Suprapubic skin (tissue), 4 donors: ENCODE data around the gene TMEM138. TPM values are rescaled to one million over a fixed set of nuclear protein-coding genes. Genes with fewer than 3 reads are reported as not detected.
A peak's percentile ranks its signal among the peaks of the same experiment; 100 is the strongest.

Experiments used
- DNase-seq, 2 donors: peaks; one replicate each; pipeline ENCODE4 v3.0.0-alpha.2; 2019; ENCODE audit warnings: low spot score in 2 of 2
- H3K27ac ChIP-seq: fragments of 200-600 bp; sonication (generic); one replicate; pipeline ENCODE4 v1.5.1; 2019
- H3K27me3 ChIP-seq: fragments of 200-600 bp; sonication (generic); one replicate; pipeline ENCODE4 v1.5.1; 2019
- H3K36me3 ChIP-seq: fragments of 200-600 bp; sonication (generic); one replicate; pipeline ENCODE4 v1.5.1; 2019
- H3K4me1 ChIP-seq: fragments of 200-600 bp; sonication (generic); one replicate; pipeline ENCODE4 v1.5.1; 2019
- H3K4me3 ChIP-seq: fragments of 200-600 bp; sonication (generic); one replicate; pipeline ENCODE4 v1.5.1; 2019; ENCODE audit warnings: mild to moderate bottlenecking
- H3K9me3 ChIP-seq: fragments of 200-600 bp; sonication (generic); one replicate; pipeline ENCODE4 v1.5.1; 2019
- CTCF ChIP-seq, 2 donors: fragments of 200-600 bp in 1 of 2; fragments of 450-650 bp in 1 of 2; sonication (generic) in 1 of 2; IDR thresholded peaks; one replicate each; pipeline ENCODE4 v1.5.1; 2016 to 2019; ENCODE audit warnings: antibody characterized with exemption in 2 of 2, mild to moderate bottlenecking in 1 of 2, moderate library complexity in 1 of 2
- EP300 ChIP-seq: sonication (generic); formaldehyde crosslinking; IDR thresholded peaks from one replicate; pipeline ENCODE4 v1.6.1; 2017; ENCODE audit warnings: antibody characterized with exemption
- POLR2A ChIP-seq, 2 donors: fragments of 450-650 bp; IDR thresholded peaks; one replicate each; pipeline ENCODE4 v1.6.1; 2017; ENCODE audit warnings: antibody characterized with exemption in 2 of 2, mild to moderate bottlenecking in 2 of 2, moderate library complexity in 2 of 2
- POLR2AphosphoS5 ChIP-seq, 3 donors: sonication (generic); formaldehyde crosslinking; IDR thresholded peaks; one replicate each; pipeline ENCODE4 v1.6.1; 2017; ENCODE audit warnings: antibody characterized with exemption in 3 of 3
- WGBS: methylation state at CpG from one replicate; pipeline ENCODE4 v1.1.5; 2018; 5-methylcytosine and 5-hydroxymethylcytosine counted together
- total RNA-seq, 4 donors: library from RNA; depleted of rRNA; stranded (reverse); fragments of >200 nt; gene quantifications; one replicate each; pipeline ENCODE4 v1.1.0, GENCODE V29; 2016

The TMEM138 gene
- total RNA-seq, 4 donors from 2014 or later, result 22.3 to 43.5 (median 34.2) TPM

- WGBS, result 87% methylated on average over 10 of the region's 20 CpGs
- Histone ChIP-seq H3K4me3 (no peak overlapping the region), H3K27me3 (no peaks in the 10 kb centered on the region), H3K27ac (no peak overlapping the region), H3K9me3 (no peaks in the 10 kb centered on the region), H3K36me3 (peaks cover 38% of the 10 kb centered on the region), H3K4me1 (peaks cover 26% of the 10 kb centered on the region)
- TF ChIP-seq EP300 (no peak), POLR2A (IDR thresholded peaks at IDR 0.05) (no peak), POLR2AphosphoS5 (IDR thresholded peaks at IDR 0.05) (no peak), CTCF (IDR thresholded peaks at IDR 0.05) (no peak)
- no peak for DNase-seq
Observed at GRCh38 chr11:61342207-61342803, 19.9 kb upstream of the TMEM138 start.

DNA sequence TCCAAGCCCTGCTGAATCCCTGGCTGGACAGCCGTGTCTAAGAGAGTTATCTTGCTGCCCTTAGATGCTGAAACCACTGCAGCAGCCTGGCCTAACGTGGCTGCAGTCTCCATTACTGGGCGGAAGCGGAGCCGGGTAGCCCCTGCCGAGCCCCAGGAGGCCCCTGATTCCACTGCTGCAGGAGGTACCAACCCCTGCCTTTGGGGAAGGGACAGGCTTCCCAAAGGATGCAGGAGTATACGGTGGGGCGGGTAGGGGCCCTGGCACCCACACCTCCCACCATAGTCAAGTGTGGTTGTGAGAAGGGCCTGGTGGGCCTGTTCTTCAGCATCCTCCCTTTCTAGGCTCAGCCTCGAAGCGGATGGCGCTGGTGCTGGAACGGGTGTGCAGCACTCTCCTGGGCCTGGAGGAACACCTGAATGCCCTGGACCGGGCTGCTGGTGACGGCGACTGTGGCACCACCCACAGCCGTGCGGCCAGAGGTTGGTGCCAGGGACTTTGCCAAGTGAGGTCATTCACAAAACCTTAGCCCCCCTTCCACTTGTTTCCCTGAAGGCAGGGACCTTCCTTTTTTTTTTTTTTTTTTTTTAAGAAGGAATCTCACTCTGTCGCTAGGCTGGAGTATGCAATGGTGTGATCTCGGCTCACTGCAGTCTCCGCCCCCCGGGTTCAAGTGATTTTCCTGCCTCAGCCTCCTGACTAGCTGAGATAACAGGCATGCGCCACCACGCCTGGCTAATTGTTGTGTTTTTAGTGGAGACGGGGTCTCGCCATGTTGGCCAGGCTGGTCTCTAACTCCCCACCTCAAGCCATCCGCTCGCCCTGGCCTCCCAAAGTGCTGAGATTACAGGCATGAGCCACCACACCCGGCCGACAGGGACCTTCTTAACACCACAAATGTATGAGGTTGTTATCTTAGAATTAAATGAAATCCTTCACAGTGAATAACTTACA, 18.1 kb upstream of the TMEM138 start:
- H3K4me1 ChIP-seq, result peaks cover 26% of the 10 kb centered on the region
- 92% methylated on average over 24 of the region's 29 CpGs for WGBS
- no peak overlapping the region for H3K4me3 ChIP-seq
- H3K9me3 ChIP-seq, result no peaks in the 10 kb centered on the region
- no peaks in the 10 kb centered on the region for H3K27me3 ChIP-seq
- H3K36me3 ChIP-seq, result peaks cover 44% of the 10 kb centered on the region
- no peak for DNase-seq
- no peak overlapping the region for H3K27ac ChIP-seq
- no peak for TF ChIP-seq POLR2AphosphoS5 (IDR thresholded peaks at IDR 0.05)
- TF ChIP-seq CTCF (IDR thresholded peaks at IDR 0.05), result no peak
- no peak for TF ChIP-seq POLR2A (IDR thresholded peaks at IDR 0.05)
- TF ChIP-seq EP300, result no peak

DNA sequence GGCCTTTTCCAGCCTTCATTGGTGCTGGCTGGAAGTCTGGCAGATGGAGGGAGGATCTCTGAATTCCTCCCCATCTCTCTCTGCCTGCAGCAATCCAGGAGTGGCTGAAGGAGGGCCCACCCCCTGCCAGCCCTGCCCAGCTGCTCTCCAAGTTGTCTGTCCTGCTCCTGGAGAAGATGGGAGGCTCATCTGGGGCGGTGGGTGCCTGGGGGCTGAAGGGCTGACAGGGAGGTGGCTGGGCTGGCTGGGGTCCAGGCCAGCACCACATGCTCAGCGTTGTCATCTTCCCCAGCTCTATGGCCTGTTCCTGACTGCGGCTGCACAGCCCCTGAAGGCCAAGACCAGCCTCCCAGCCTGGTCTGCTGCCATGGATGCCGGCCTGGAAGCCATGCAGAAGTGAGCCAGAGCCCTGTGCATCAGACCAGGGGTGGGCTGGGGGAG, 17.0 kb upstream of the TMEM138 start:
- DNase-seq, result no peak
- TF ChIP-seq EP300, result no peak
- TF ChIP-seq POLR2A (IDR thresholded peaks at IDR 0.05), result no peak
- TF ChIP-seq CTCF (IDR thresholded peaks at IDR 0.05), result no peak
- no peak for TF ChIP-seq POLR2AphosphoS5 (IDR thresholded peaks at IDR 0.05)
- Histone ChIP-seq H3K9me3 (no peaks in the 10 kb centered on the region), H3K4me1 (peaks cover 26% of the 10 kb centered on the region), H3K27ac (peak overlapping the region; percentile 73), H3K36me3 (peaks cover 51% of the 10 kb centered on the region), H3K4me3 (no peak overlapping the region), H3K27me3 (no peaks in the 10 kb centered on the region)
- 24% methylated on average over 3 of the region's 4 CpGs for WGBS

DNA sequence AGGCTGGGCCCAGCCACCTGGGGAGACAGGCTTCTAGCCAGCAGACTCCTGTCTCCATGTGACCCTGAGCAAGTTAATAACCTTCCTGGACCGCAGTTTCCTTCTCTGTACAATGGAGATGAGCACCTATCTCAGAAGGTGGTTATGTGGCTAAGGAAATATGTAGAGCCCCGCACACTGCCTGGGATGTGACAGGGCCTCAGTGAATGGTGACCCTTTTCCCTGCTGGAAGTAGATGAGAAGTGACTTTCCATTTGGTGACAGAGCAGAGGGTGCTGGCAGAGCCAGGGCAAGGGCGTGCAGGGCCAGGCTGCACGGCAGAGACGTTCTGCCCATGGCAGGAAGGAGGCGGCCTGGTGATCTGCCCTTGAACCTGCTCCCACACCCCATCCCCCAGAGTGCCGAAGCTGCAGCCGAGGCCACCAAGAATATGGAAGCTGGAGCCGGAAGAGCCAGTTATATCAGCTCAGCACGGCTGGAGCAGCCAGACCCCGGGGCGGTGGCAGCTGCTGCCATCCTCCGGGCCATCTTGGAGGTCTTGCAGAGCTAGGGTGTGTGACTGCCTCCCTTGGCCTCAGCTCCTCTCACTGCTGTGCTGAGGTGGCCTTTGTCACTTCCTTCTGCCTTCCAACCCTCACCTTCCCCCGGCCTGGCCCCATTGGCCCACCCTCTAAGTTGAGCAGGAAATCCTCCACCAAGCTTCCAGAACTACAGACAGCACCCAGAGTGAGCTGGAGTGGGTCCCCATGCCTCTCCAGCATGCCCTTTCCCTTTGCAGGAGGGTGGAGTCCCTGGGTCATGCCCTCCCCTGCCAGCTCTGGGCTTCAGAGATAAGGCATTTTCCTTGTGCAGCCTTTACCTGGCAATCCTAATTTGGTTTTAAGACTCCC, 16.0 kb upstream of the TMEM138 start:
- 47% methylated on average over 9 of the region's 14 CpGs for WGBS
- Histone ChIP-seq H3K27me3 (no peaks in the 10 kb centered on the region), H3K36me3 (peaks cover 60% of the 10 kb centered on the region), H3K9me3 (no peaks in the 10 kb centered on the region), H3K4me3 (no peak overlapping the region), H3K27ac (peak overlapping the region; percentile 73), H3K4me1 (peaks cover 26% of the 10 kb centered on the region)
- TF ChIP-seq POLR2AphosphoS5 (IDR thresholded peaks at IDR 0.05) (no peak), EP300 (no peak), CTCF (IDR thresholded peaks at IDR 0.05) (no peak), POLR2A (IDR thresholded peaks at IDR 0.05) (no peak)
- no peak for DNase-seq
